Trophoblast cell (in vitro differentiated cells and primary cell): ENCODE measurements around the gene EIF4G3.

Experiments used
- DNase-seq, 2 donors: peaks; one replicate each; pipeline ENCODE4 v3.0.0-alpha.2; 2016
- H2AFZ ChIP-seq: 2 replicates; pipeline ENCODE4 v1.6.1; 2013; ENCODE audit warnings: low read length, moderate library complexity, mild to moderate bottlenecking; ENCODE audit not compliant: insufficient read depth, poor library complexity
- H2AK5ac ChIP-seq: 2 replicates; pipeline ENCODE4 v1.6.1; 2013; ENCODE audit warnings: mild to moderate bottlenecking, low read length
- H2BK120ac ChIP-seq: 2 replicates; pipeline ENCODE4 v1.6.1; 2013; ENCODE audit warnings: low read length, mild to moderate bottlenecking, moderate library complexity; ENCODE audit not compliant: insufficient read depth, poor library complexity
- H2BK12ac ChIP-seq: 2 replicates; pipeline ENCODE4 v1.6.1; 2013; ENCODE audit warnings: mild to moderate bottlenecking, low read length, moderate library complexity
- H2BK5ac ChIP-seq: 2 replicates; pipeline ENCODE4 v1.6.1; 2013; ENCODE audit warnings: low read length, low read depth, moderate library complexity, mild to moderate bottlenecking; ENCODE audit not compliant: poor library complexity
- H3K14ac ChIP-seq: 2 replicates; pipeline ENCODE4 v1.6.1; 2013; ENCODE audit warnings: mild to moderate bottlenecking, low read length
- H3K18ac ChIP-seq: 2 replicates; pipeline ENCODE4 v1.6.1; 2013; ENCODE audit warnings: mild to moderate bottlenecking, low read length
- H3K23ac ChIP-seq: 2 replicates; pipeline ENCODE4 v1.6.1; 2013; ENCODE audit warnings: low read length
- H3K27ac ChIP-seq: 2 replicates; pipeline ENCODE4 v1.5.1; 2013; ENCODE audit warnings: low read depth, mild to moderate bottlenecking, inconsistent platforms, low read length, moderate library complexity
- H3K27me3 ChIP-seq: 2 replicates; pipeline ENCODE4 v1.6.1; 2013; ENCODE audit warnings: inconsistent platforms, mild to moderate bottlenecking, low read length, moderate library complexity; ENCODE audit not compliant: insufficient read depth
- H3K36me3 ChIP-seq, 2 experiments: 1 replicate in 1 of 2; 2 replicates in 1 of 2; pipeline ENCODE4 v1.6.1; 2013; ENCODE audit warnings: low read length in 2 of 2, mild to moderate bottlenecking in 2 of 2, moderate library complexity in 1 of 2; ENCODE audit not compliant: insufficient read depth in 2 of 2, control insufficient read depth in 1 of 2
- H3K4ac ChIP-seq: 2 replicates; pipeline ENCODE4 v1.6.1; 2013; ENCODE audit warnings: low read depth, mild to moderate bottlenecking, low read length, moderate library complexity
- H3K4me1 ChIP-seq, 2 experiments: 1 replicate in 1 of 2; 2 replicates in 1 of 2; pipeline ENCODE4 v1.6.1; 2013; ENCODE audit warnings: low read length in 2 of 2, mild to moderate bottlenecking in 2 of 2, moderate library complexity in 1 of 2; ENCODE audit not compliant: insufficient read depth in 2 of 2, control insufficient read depth in 1 of 2
- H3K4me2 ChIP-seq: 2 replicates; pipeline ENCODE4 v1.6.1; 2013; ENCODE audit warnings: inconsistent platforms, mild to moderate bottlenecking, low read length, moderate library complexity
- H3K4me3 ChIP-seq: 2 replicates; pipeline ENCODE4 v1.5.1; 2013; ENCODE audit warnings: mild to moderate bottlenecking, low read depth, low read length, inconsistent platforms
- H3K79me1 ChIP-seq: one replicate; pipeline ENCODE4 v1.6.1; 2013; ENCODE audit warnings: low read length
- H3K79me2 ChIP-seq: 2 replicates; pipeline ENCODE4 v1.6.1; 2013; ENCODE audit warnings: low read length, mild to moderate bottlenecking; ENCODE audit not compliant: control insufficient read depth, insufficient read depth, poor library complexity
- H3K9ac ChIP-seq: 2 replicates; pipeline ENCODE4 v1.6.1; 2013; ENCODE audit warnings: mild to moderate bottlenecking, low read length
- H3K9me3 ChIP-seq: 2 replicates; pipeline ENCODE4 v1.6.1; 2013; ENCODE audit warnings: low read depth, mild to moderate bottlenecking, control low read depth, inconsistent platforms, low read length; ENCODE audit not compliant: insufficient read depth
- H4K12ac ChIP-seq: 2 replicates; pipeline ENCODE4 v1.6.1; 2013; ENCODE audit warnings: low read depth, mild to moderate bottlenecking, low read length, moderate library complexity
- H4K8ac ChIP-seq: 2 replicates; pipeline ENCODE4 v1.6.1; 2013; ENCODE audit warnings: low read depth, mild to moderate bottlenecking, low read length, moderate library complexity
- H4K91ac ChIP-seq: one replicate; pipeline ENCODE4 v1.6.1; 2013; ENCODE audit warnings: low read depth, mild to moderate bottlenecking, low read length, moderate library complexity
- WGBS: extraction: QIAGEN DNeasy Blood & Tissue Kit; methylation state at CpG from one replicate; pipeline ENCODE4 v1.1.7; 2013; ENCODE audit warnings: missing lambda C conversion rate; ENCODE audit not compliant: insufficient read length, insufficient coverage; ENCODE audit errors: extremely low coverage; 5-methylcytosine and 5-hydroxymethylcytosine counted together

The EIF4G3 gene

GRCh38 chr1:20988943-20989342 lies 187.8 kb downstream of the EIF4G3 start:
- no peak overlapping the region for H3K18ac ChIP-seq
- no peaks in the 10 kb centered on the region for H3K4me1 ChIP-seq
- no peak overlapping the region for H3K23ac ChIP-seq
- H2BK120ac ChIP-seq = no peak overlapping the region
- H3K14ac ChIP-seq = no peak overlapping the region
- no peak overlapping the region for H2BK12ac ChIP-seq
- H3K27me3 ChIP-seq = no peaks in the 10 kb centered on the region
- H3K4ac ChIP-seq = no peak overlapping the region
- H3K27ac ChIP-seq = no peak overlapping the region
- H3K9me3 ChIP-seq = no peaks in the 10 kb centered on the region
- H3K4me3 ChIP-seq = no peak overlapping the region
- H3K79me1 ChIP-seq = no peaks in the 10 kb centered on the region
- no CpG with 5 or more reads among the region's 6 CpGs for WGBS
- no peak overlapping the region for H2AFZ ChIP-seq
- no peak overlapping the region for H4K8ac ChIP-seq
- H2BK5ac ChIP-seq = no peak overlapping the region
- DNase-seq = no peak
- H3K4me2 ChIP-seq = no peak overlapping the region
- no peak overlapping the region for H4K12ac ChIP-seq
- H2AK5ac ChIP-seq = no peak overlapping the region
- no peak overlapping the region for H4K91ac ChIP-seq
- no peak overlapping the region for H3K9ac ChIP-seq
- no peaks in the 10 kb centered on the region for H3K36me3 ChIP-seq
- no peaks in the 10 kb centered on the region for H3K79me2 ChIP-seq

- Histone ChIP-seq H4K91ac (no peak overlapping the region), H3K9me3 (no peaks in the 10 kb centered on the region), H3K79me2 (no peaks in the 10 kb centered on the region), H3K27me3 (no peaks in the 10 kb centered on the region), H3K4me2 (no peak overlapping the region), H2BK5ac (no peak overlapping the region), H3K4me3 (no peak overlapping the region), H2BK120ac (no peak overlapping the region), H3K9ac (no peak overlapping the region), H2BK12ac (no peak overlapping the region), H3K4ac (no peak overlapping the region), H3K79me1 (no peaks in the 10 kb centered on the region), H4K12ac (no peak overlapping the region), H3K18ac (no peak overlapping the region), H2AK5ac (no peak overlapping the region), H3K4me1 (no peaks in the 10 kb centered on the region), H3K14ac (no peak overlapping the region), H4K8ac (no peak overlapping the region), H3K23ac (no peak overlapping the region), H3K27ac (no peak overlapping the region), H3K36me3 (no peaks in the 10 kb centered on the region), H2AFZ (no peak overlapping the region)
- no peak for DNase-seq
These were observed 188.6 kb downstream of the EIF4G3 start for GRCh38 chr1:20987831-20988825.

- peaks cover 0 to 2% of the 10 kb centered on the region in 2 experiments for H3K36me3 ChIP-seq
- no peak overlapping the region for H3K4ac ChIP-seq
- no CpG with 5 or more reads among the region's 3 CpGs for WGBS
- H3K79me2 ChIP-seq = no peaks in the 10 kb centered on the region
- no peak overlapping the region for H4K91ac ChIP-seq
- no peak overlapping the region for H2BK120ac ChIP-seq
- no peak overlapping the region for H2BK5ac ChIP-seq
- no peaks in the 10 kb centered on the region for H3K9me3 ChIP-seq
- no peak overlapping the region for H3K4me2 ChIP-seq
- no peak overlapping the region for H2BK12ac ChIP-seq
- H3K9ac ChIP-seq = no peak overlapping the region
- H3K27me3 ChIP-seq = no peaks in the 10 kb centered on the region
- H3K27ac ChIP-seq = no peak overlapping the region
- H3K23ac ChIP-seq = no peak overlapping the region
- DNase-seq = no peak
- H3K4me3 ChIP-seq = no peak overlapping the region
- H2AFZ ChIP-seq = no peak overlapping the region
- H3K18ac ChIP-seq = no peak overlapping the region
- no peak overlapping the region for H2AK5ac ChIP-seq
- no peaks in the 10 kb centered on the region for H3K79me1 ChIP-seq
- no peaks in the 10 kb centered on the region for H3K4me1 ChIP-seq
- H4K12ac ChIP-seq = no peak overlapping the region
- H3K14ac ChIP-seq = no peak overlapping the region
- H4K8ac ChIP-seq = no peak overlapping the region
These were observed 193.3 kb downstream of the EIF4G3 start for GRCh38 chr1:20983297-20983889.

- Histone ChIP-seq H3K4me3 (no peak overlapping the region), H4K91ac (no peak overlapping the region), H2BK120ac (no peak overlapping the region), H2BK12ac (no peak overlapping the region), H2BK5ac (no peak overlapping the region), H3K79me2 (no peaks in the 10 kb centered on the region), H3K18ac (no peak overlapping the region), H3K27me3 (no peaks in the 10 kb centered on the region), H3K27ac (no peak overlapping the region), H4K12ac (no peak overlapping the region), H2AFZ (no peak overlapping the region), H3K4me1 (no peaks in the 10 kb centered on the region), H3K9ac (no peak overlapping the region), H4K8ac (no peak overlapping the region), H2AK5ac (no peak overlapping the region), H3K4me2 (no peak overlapping the region), H3K4ac (no peak overlapping the region), H3K14ac (no peak overlapping the region), H3K23ac (no peak overlapping the region), H3K9me3 (no peaks in the 10 kb centered on the region), H3K79me1 (no peaks in the 10 kb centered on the region), H3K36me3 (peaks cover 0 to 2% of the 10 kb centered on the region in 2 experiments)
- DNase-seq = no peak
These were observed 194.4 kb downstream of the EIF4G3 start for GRCh38 chr1:20982316-20982715.
